Duodenal mucosa (tissue), 2 donors: ENCODE measurements around the gene IQCM.

Source experiments
- H3K27ac ChIP-seq: one replicate; pipeline ENCODE4 v1.7.0; 2013; ENCODE audit warnings: low read depth, low read length
- H3K27me3 ChIP-seq, 2 donors: one replicate each; pipeline ENCODE4 v1.7.0; 2013; ENCODE audit warnings: low read length in 2 of 2, control low read depth in 1 of 2; ENCODE audit not compliant: insufficient read depth in 2 of 2, control insufficient read depth in 1 of 2
- H3K36me3 ChIP-seq, 2 donors: one replicate each; pipeline ENCODE4 v1.7.0; 2013; ENCODE audit warnings: low read length in 2 of 2, control low read depth in 1 of 2; ENCODE audit not compliant: insufficient read depth in 2 of 2, control insufficient read depth in 1 of 2
- H3K4me1 ChIP-seq, 2 donors: one replicate each; pipeline ENCODE4 v1.7.0; 2013; ENCODE audit warnings: low read length in 2 of 2, control low read depth in 1 of 2; ENCODE audit not compliant: insufficient read depth in 2 of 2, control insufficient read depth in 1 of 2
- H3K4me3 ChIP-seq, 2 donors: one replicate each; pipeline ENCODE4 v1.7.0; 2013; ENCODE audit warnings: low read length in 2 of 2, low read depth in 1 of 2
- H3K9ac ChIP-seq, 2 donors: one replicate each; pipeline ENCODE4 v1.7.0; 2013; ENCODE audit warnings: low read length in 2 of 2, low read depth in 1 of 2
- H3K9me3 ChIP-seq, 2 donors: one replicate each; pipeline ENCODE4 v1.7.0; 2013; ENCODE audit warnings: low read length in 2 of 2, control low read depth in 1 of 2; ENCODE audit not compliant: control insufficient read depth in 1 of 2

Gene IQCM

DNA sequence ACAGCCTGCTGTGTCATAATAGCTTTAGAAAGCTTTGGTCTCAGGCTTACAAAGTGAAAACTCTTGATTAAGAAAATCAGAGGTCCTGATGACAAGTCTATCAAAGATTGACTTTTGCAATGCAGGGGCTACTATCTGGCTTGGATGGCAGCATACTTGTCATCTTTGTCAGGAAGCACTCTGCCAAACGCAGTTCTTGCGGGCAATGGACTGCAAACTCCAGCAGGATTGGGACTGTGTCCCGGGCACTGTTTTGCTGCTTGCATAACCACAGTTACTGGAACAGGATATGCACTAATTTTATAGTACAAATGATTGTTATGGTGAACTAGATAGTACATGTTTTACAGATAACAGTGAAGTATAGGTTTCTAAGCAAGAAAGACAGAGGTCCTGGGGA is 185.6 kb downstream of the IQCM start:
- Histone ChIP-seq H3K4me1 (no peaks in the 10 kb centered on the region), H3K9ac (no peak overlapping the region), H3K9me3 (no peaks in the 10 kb centered on the region), H3K27me3 (no peaks in the 10 kb centered on the region), H3K27ac (no peak overlapping the region), H3K4me3 (no peak overlapping the region), H3K36me3 (no peaks in the 10 kb centered on the region)

DNA sequence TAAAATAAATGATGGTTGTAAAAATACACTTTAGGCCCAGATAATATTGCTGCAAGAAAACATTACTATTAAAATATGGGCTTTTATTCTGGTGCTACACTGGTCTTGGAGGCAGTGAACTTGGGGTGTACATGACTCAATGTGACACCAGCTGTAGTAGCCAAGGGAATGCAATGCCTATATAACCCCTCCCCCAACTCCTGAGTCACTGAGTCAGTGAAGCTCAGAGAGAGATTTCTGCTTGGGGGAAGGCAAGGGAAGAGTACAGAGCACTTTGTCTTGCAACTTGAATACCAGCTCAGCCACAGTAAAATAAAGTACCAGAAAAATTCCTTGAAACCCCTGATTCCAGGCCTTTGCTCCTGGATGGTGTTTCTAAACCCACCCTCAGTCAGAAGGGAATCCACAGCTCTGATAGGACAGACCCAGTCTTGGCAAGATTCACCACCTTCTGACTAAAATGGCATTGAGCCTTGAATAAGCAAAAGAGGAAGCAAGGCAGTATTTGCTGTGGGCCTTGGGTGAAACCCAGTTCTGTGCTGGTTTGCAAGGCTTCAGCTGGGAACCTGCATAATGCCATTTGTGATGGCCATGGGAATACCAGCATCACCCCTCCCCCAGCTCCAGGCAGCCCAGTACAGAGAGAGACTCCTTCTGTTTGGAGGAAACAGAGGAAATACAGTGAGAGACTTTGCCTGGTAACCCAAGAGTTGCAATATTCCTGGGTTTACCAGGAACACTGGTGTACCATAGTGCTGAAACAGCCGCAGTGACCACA is 209.9 kb downstream of the IQCM start:
- no peak overlapping the region for H3K4me3 ChIP-seq
- no peak overlapping the region for H3K27ac ChIP-seq
- H3K36me3 ChIP-seq = no peaks in the 10 kb centered on the region
- no peaks in the 10 kb centered on the region for H3K9me3 ChIP-seq
- no peaks in the 10 kb centered on the region for H3K4me1 ChIP-seq
- no peak overlapping the region for H3K9ac ChIP-seq
- no peaks in the 10 kb centered on the region for H3K27me3 ChIP-seq

DNA sequence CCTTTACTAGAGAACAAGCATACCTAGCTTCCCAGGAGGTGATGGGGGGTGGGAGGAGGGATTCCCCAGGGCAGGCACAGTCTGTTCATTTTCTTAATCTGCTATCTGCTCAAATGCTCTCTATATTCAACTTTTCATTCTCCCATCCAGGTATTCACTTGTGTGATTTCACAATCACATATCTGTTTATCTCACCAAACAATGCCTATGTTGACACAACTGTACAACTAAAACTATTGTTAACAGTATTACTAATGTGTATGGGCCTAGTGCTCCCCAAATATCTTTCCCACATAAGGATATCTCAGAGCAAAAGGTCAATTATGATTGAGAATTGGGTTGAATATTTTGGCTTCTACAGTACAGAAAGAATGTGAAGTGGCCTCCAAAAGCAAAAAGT is 210.8 kb downstream of the IQCM start:
- H3K36me3 ChIP-seq = no peaks in the 10 kb centered on the region
- H3K9ac ChIP-seq = no peak overlapping the region
- no peak overlapping the region for H3K27ac ChIP-seq
- no peaks in the 10 kb centered on the region for H3K9me3 ChIP-seq
- H3K4me1 ChIP-seq = no peaks in the 10 kb centered on the region
- H3K27me3 ChIP-seq = no peaks in the 10 kb centered on the region
- H3K4me3 ChIP-seq = no peak overlapping the region

DNA sequence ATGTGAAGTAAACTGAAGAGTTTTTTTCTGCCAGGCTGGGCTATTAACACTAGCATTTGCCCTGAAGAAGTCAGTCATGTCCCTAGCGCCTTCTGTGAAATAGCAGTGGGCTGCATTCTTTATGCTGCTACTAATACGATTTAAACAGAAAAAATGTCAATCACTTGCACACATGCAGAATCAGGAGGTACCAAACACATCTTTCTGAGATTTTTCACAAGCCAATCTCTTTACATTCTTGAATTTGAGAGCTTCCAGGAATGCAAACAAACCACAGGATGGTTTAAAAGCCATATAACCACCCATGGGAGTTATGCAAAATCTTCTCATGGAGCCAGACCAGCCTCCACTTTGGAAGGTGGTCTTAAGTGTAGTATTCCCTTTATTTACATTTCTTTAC is 220.1 kb downstream of the IQCM start:
- Histone ChIP-seq H3K27me3 (no peaks in the 10 kb centered on the region), H3K9me3 (no peaks in the 10 kb centered on the region), H3K4me3 (no peak overlapping the region), H3K9ac (no peak overlapping the region), H3K27ac (no peak overlapping the region), H3K4me1 (no peaks in the 10 kb centered on the region), H3K36me3 (no peaks in the 10 kb centered on the region)

DNA sequence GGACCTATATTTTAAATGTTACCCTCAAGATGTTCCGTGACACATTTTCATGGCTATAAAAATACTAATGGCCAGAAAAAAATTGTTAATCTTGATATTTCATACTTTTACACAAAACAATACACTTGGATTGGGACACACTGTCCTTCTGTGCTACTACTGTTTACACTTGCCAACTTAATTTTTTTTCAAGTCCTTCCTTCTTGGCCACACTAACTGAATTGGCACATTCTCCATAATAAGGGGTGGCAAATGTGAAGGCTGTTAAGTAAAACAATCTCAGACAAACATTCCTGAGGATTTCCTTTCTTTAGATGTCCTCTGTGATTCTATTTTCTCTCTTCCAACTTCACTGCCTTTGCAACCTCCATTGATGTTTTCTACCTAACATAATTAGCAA is 225.8 kb downstream of the IQCM start:
- Histone ChIP-seq H3K27ac (no peak overlapping the region), H3K4me1 (no peaks in the 10 kb centered on the region), H3K9me3 (no peaks in the 10 kb centered on the region), H3K4me3 (no peak overlapping the region), H3K36me3 (no peaks in the 10 kb centered on the region), H3K27me3 (no peaks in the 10 kb centered on the region), H3K9ac (no peak overlapping the region)

DNA sequence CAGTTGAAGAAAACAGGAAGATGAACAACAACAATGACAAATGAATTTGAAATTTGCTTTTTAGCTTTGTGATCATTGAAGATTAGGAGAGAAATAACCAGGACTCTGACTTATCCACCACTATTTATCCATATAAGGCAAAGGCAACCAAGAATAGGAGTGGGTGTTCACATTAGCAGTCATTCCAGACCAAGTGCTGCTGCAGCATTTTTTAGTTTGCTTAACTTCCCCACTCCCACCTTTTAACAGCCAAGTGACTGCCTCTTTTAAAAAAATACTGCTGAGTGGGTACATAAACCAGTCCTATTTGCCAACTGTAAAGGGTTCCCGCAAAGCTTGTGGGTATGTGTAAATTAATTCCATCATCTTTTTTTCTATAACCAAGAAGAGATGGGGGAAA is 230.9 kb downstream of the IQCM start:
- Histone ChIP-seq H3K9ac (no peak overlapping the region), H3K27ac (no peak overlapping the region), H3K36me3 (no peaks in the 10 kb centered on the region), H3K4me3 (no peak overlapping the region), H3K9me3 (no peaks in the 10 kb centered on the region), H3K27me3 (no peaks in the 10 kb centered on the region), H3K4me1 (no peaks in the 10 kb centered on the region)

DNA sequence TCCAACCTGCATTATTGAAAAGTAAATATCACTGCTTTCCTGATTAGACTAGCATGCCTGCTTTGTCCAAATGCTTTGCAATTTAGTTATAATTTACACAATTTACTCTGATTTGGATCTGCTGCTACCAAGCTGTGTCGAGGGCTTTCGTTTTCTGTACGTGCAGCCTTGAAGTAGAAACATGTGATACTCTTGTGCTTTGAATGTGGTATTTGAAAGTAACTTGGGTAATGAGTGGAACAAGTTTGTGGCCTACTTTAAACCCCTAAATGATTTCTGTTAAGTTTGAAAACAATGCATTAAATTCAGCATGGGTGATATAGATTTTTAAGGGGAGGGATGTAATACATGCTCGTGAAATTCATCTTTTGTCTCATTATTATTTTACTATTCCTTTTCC is 240.7 kb downstream of the IQCM start:
- no peak overlapping the region for H3K27ac ChIP-seq
- no peak overlapping the region for H3K4me3 ChIP-seq
- H3K4me1 ChIP-seq = no peaks in the 10 kb centered on the region
- H3K36me3 ChIP-seq = no peaks in the 10 kb centered on the region
- no peak overlapping the region for H3K9ac ChIP-seq
- no peaks in the 10 kb centered on the region for H3K9me3 ChIP-seq
- no peaks in the 10 kb centered on the region for H3K27me3 ChIP-seq

DNA sequence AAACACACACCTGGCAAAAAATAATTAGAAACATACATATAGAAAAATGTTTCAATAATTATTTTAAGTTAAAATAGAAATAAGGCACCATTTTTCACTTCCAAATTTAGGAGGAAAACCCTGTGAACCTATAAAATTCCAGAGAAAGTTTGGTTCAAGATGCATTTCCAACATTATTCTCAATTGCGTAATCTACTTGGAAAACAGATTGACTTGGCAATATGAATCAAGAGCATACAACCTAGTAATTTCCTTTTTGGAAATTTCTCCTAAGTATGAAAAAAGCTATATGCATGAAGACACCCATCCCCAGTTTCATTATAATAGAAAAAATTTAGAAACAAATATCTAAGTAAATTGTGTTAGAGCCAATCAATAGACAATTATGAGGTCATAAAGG is 242.9 kb downstream of the IQCM start:
- H3K9ac ChIP-seq = no peak overlapping the region
- no peaks in the 10 kb centered on the region for H3K9me3 ChIP-seq
- no peaks in the 10 kb centered on the region for H3K36me3 ChIP-seq
- H3K27ac ChIP-seq = no peak overlapping the region
- no peaks in the 10 kb centered on the region for H3K27me3 ChIP-seq
- no peak overlapping the region for H3K4me3 ChIP-seq
- H3K4me1 ChIP-seq = no peaks in the 10 kb centered on the region

DNA sequence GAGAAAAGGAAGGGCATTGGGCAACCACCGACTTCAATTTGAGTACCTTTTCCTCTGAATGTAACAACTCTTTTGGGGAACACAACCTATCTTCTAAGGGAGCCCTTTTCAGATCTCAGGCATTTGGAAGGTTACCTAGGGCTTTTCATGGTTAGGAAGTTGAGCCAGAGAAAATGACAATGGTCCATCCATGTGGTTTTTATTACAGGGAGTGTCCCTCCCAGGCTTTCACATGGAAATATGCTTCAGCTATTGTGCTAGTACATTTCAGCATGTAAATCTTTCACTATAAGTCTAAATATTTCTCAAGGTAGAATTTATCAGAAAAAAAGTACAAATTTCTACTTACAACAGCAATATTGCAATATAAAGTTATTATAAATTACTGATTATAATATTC is 259.8 kb downstream of the IQCM start:
- no peaks in the 10 kb centered on the region for H3K9me3 ChIP-seq
- no peak overlapping the region for H3K9ac ChIP-seq
- no peak overlapping the region for H3K4me3 ChIP-seq
- H3K27me3 ChIP-seq = no peaks in the 10 kb centered on the region
- no peak overlapping the region for H3K27ac ChIP-seq
- no peaks in the 10 kb centered on the region for H3K36me3 ChIP-seq
- H3K4me1 ChIP-seq = no peaks in the 10 kb centered on the region

DNA sequence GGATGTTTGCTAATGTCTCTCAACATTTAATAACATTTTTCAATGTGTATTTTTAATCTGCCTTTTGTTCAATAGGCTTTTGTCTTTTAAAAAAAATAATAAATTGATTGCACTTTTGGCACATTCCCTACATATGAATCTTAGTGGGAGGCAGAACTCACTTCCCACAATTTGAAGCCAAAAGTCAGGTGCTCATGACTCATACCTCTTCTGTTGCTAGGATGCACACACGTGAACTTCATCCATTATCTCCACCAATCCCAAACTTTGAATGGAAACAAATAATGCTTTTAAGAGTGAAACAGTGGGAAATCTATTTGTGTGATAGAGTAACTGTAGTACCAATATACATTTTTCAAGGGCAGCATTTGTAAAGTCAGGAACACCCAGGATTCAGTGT is 260.5 kb downstream of the IQCM start:
- no peaks in the 10 kb centered on the region for H3K27me3 ChIP-seq
- H3K27ac ChIP-seq = no peak overlapping the region
- H3K4me3 ChIP-seq = no peak overlapping the region
- H3K9me3 ChIP-seq = no peaks in the 10 kb centered on the region
- no peaks in the 10 kb centered on the region for H3K4me1 ChIP-seq
- no peak overlapping the region for H3K9ac ChIP-seq
- H3K36me3 ChIP-seq = no peaks in the 10 kb centered on the region
